ENCODE data around the gene ZNF787.
"Not testable (repeated sequence)": the region's sequence is repeated elsewhere in the genome, so short reads cannot be mapped to it uniquely, and the experiment has no call there.

ZNF787 gene

DNA sequence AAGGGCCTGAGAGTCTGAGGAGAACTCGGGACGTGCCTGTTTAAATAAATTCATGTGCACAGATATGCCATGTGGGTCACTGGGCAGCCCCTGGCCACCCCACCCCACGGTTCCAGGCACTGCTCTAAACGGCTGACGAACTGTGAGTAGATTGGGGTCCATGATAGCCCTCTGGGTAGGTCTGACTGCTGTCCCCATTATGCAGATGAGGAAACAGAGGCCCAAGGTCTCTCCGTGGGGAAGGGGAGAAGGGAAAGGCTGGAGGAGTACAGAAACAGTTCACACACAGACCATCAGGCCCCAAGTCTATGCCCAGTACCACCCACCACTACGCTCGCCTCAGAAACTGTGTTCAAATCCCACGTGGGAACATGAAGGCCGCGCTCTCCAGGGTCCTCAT is 14.1 kb downstream of the ZNF787 start:
- no peak for FAIRE-seq
- no peak for DNase-seq (ENCODE audit: low spot score)

DNA sequence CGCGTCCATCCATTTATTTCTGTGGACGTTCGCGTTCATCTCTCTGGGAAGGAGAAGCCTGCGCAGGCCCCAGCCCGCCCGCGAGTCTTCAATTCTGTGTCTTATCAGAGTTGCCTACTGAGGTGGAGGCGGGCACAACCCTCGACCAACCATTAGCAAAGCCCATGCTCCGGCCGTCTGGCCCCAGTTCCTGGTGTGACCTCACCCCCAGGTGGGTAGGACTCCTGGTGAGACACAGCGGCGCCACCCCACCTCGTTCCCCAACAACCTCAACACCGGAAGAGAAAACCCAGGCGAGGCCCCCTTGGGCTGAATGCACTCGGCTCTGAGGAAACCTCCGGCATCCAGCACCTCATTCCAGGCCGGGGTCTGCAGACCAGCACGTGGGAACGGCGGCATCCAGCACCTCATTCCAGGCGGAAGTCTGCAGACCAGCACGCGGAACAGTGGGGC is 14.7 kb downstream of the ZNF787 start:
- FAIRE-seq (no peak), DNase-seq (ENCODE audit: low spot score) (no peak)

DNA sequence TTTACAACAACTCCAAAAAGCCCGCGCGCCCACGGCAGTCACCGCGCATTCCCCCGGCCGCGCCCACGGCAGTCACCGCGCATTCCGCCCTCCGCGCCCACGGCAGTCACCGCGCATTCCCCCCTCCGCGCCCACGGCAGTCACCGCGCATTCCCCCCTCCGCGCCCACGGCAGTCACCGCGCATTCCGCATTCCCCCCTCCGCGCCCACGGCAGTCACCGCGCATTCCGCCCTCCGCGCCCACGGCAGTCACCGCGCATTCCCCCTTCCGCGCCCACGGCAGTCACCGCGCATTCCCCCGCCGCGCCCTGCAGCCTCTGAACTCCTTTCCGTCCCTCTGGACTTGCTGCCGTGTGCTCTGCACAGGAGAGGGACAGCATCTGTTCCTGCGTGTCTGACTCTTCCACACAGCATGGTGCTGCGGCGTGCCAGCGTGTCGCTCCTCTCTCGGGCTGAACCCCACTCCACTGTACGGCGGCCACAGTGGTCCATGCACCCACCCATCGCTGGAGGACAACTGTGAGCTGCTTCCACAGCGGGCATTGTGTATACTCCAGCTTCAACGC is 15.2 kb downstream of the ZNF787 start:
- not testable (repeated sequence) for FAIRE-seq; DNase-seq (ENCODE audit: low spot score)

DNA sequence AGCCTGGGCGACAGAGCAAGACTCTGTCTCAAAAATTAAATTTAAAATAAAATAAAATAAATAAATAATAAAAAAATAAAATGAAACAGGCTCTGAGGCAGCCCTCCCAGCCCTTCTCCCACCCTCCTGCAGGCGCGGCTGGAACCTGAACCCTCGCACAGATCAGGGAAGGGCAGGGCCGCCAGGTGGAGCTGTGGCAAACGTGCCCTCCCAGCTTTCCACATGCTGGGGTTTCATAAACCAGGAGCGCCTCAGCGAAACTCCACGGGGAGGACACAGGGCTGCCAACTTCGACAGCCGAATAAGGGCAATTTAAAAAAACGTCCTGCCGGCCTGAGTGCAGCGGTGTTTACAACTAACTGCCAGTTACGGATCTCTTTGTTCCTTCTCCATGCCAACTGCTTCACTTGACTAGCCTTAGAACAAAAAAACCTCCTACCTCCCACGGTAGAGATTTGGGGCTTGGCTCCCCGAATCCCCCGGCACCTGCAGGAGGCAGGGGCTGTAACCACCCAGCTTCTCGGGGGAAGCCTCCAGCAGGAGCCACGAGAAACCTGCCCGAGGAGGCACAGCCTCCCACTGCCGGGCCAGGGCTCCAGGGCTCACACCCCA is 15.9 kb downstream of the ZNF787 start:
- FAIRE-seq (no peak), DNase-seq (ENCODE audit: low spot score) (no peak)

DNA sequence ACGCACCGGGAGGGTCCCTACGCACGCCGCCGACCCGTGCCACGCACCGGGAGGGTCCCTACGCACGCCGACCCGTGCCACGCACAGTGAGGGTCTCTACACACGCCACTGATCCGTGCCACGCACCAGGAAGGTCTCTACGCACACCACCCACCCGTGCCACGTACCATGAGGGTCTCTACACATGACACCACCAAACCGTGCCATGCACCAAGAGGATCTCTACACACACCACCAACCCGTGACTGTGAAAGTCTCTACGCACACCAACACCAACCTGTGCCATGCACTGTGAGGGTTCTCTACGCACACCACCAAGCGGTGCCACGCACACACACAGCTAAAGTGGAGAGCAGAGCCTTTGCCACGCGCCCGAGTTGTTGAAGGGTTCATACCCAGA is 16.7 kb downstream of the ZNF787 start:
- FAIRE-seq, result no peak

DNA sequence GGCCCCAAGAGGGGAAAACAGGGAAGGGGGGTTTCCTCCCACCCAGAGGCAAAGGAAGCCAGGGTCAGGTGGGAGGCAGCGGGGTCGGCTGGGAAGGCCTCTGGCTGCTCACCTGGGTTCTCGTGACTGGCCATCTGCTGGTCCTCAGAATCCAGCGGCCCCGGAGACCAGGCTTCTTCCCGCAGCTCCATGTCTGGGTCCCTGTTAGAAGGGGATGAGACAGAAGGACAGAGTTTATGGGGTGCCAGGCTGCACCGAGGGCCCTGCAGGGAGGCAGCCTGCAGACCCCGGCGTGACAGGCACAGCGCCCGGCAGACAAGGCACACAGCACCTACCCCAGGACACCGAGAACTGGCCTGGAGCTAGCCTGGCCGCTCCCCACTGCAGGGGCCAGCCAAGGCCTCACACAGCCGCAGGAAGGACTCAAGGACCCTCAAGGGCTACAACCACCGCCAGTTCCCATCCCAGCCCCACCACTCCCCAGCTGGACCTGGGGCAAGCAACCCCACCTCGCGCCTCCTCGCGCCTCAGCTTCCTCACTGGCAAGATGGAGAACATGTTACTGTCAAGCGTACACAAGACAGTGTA is 18.0 kb downstream of the ZNF787 start:
- no peak for DNase-seq (ENCODE audit: low spot score)
- no peak for FAIRE-seq

More for the DNA sequence above, 16.7 kb downstream of the ZNF787 start:
- DNase-seq (ENCODE audit: low spot score), result no peak

DNA sequence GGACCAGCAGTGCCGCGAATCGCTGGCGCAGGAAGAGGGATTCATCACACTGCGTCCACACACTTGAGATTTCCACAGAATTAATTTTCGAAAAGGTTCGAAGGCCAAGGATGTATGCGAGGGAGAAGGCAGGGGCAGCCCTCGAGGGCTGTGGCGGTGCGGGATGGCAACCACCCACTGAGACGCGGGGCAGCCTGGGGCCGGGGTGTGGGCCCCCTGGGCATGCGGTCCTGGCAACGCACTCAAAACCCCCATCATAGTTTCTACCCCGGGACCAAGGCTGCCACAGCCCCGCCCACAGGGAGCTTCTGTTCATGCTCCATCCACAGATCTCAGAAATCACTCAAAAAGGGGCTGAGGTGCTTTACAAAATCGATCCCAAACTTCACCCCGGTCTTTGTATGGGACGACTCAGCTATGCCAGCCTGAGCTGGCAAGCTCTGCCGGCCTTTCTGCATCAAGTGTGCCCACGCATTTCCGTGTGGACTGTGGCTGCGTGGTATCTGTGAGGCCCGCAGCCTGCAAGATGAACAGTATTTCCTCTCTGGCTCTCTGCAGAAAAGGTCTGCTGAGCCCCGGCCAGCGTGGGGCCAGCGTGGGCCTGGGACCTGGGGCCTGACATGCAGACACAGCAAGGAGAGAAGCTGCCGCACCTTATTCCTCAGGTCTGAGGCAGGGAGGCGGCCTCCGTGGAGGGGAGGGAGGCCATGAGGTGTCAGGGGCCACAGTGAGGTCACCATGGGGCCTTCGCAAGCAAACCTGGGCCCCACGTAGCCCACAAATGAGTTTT is 19.2 kb downstream of the ZNF787 start:
- FAIRE-seq, result no peak
- no peak for DNase-seq (ENCODE audit: low spot score)

DNA sequence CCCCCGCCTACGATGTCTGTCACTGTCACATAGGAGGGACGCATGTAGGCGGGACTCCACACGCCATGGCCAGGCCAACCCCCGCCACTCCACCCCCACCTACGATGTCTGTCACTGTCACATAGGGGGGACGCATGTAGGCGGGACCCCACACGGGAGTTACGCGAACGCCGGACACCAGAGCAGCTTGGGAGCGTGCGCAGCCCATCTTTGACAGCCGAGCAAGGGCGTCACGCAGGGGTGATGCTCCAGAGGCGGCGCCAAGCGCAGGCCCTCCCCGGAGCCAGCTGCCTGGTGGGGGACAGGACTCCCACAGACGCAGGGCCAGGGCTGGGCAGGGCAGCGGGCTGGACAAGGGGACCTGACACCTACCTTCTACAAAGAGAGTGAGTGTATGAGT is 20.0 kb downstream of the ZNF787 start:
- DNase-seq (ENCODE audit: low spot score) (no peak), FAIRE-seq (no peak)

DNA sequence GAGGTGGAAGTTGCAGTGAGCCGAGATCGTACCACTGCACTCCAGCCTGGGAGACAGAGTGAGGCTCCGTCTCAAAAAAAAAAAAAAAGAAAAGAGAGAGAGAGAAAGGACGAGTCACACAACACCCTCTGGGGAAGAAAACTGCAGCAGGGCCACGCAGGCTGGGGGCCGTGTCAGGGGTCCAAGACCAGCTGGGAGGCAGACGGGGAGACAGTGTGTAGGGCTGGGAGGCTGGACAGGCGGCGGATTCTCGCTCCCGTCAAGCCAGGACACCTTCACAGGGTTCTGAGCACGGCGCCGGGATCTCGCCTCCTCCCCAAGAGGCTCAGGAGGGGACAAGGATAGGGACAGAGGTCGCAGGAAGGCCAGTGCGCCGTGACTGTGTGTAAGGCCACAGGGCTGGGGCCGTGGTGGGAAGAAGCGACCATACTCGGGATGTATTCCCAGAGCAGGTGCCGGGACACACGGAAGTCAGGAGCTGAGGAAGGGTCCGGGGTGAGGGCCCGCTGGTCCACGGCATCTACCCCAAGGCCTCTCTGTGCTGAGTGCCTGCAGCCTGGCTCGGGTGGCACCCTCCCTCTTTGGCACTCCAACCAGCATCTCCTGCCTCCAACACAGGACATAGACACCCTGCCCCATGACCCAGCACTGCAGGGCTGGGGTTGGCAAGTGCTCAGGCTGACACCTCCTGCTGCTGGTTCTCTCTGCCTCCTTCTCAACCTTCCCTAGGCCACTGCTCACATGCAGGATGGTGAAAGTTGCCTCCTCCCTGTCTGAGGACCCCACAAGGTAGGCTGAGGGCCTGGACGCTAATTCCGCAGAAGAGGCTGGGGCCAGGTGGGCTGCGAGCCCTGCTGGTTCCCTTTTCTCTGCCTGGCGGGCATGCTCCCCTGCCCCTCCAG is 21.2 kb downstream of the ZNF787 start:
- FAIRE-seq (no peak), DNase-seq (ENCODE audit: low spot score) (no peak)

DNA sequence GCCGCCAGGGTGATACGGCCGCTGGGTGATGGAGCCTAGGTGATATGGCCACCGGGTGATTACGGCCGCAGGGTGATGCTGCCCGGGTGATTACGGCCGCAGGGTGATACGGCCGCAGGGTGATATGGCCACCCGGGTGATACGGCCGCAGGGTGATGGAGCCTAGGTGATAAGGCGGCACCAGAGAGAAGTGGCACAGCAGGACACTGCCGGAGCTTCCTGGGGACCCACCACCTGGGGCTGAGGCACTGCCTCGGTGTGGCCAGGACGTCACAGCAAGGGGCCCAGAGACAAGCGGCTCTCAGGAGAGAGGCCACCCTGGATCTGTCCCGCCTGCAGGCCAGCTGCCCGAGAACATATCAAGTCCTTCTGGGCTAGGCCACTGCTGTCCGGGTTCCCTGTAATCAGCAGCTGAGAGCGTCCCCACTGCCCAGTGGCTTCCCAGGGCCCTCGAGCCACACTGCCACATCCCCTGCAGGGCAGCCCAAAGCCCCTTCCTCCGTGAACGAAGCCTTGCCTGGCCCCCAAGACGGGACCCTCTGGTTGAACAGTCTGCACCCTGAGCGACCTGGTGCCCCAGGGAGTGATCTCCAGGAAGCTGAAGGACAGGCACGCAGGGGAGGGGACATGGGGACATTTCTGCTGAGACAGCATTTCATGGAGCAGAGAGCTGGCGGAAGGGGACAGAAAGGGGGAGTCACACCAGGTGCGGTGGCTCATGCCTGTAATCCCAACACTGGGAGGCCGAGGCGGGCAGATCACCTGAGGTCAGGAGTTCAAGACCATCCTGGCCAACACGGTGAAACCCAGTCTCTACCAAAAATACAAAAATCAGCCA is 22.1 kb downstream of the ZNF787 start:
- no peak for DNase-seq (ENCODE audit: low spot score)
- FAIRE-seq, result no peak

DNA sequence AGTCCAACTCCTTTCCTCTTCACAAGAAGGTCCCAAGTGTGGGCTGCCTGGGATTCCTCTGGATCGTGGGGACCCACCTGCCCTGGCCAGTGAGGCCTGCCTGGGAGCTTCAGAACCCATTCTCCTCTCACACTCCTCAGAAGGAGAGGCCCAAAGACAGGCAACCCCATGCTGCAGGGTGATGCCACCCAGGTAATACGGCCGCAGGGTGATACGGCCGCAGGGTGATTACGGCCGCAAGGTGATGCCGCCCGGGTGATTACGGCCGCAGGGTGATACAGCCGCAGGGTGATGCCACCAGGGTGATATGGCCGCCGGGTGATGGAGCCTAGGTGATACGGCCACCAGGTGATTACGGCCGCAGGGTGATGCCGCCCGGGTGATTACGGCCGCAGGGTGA is 22.9 kb downstream of the ZNF787 start:
- DNase-seq (ENCODE audit: low spot score); FAIRE-seq: not testable (repeated sequence)

DNA sequence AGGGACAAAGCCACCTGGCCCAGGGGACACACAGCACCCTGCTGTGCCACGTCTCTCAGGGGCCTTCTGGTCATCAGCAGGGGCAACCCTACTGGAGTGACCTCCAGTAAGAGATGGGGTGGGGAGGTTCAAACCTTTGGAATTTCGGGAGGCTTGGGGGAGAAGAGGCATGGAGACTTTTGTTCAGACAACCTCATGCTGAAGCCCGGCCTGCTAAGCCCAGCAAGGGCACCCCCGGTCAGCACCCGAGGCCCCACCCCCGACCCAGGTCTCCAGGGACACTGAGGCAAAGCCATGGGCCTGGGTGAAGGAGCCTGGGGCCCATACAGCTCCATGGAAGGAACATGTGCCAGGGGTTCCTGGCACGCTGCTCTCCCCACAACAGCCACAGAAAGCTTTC is 23.3 kb downstream of the ZNF787 start:
- no peak for DNase-seq (ENCODE audit: low spot score)
- FAIRE-seq, result no peak

DNA sequence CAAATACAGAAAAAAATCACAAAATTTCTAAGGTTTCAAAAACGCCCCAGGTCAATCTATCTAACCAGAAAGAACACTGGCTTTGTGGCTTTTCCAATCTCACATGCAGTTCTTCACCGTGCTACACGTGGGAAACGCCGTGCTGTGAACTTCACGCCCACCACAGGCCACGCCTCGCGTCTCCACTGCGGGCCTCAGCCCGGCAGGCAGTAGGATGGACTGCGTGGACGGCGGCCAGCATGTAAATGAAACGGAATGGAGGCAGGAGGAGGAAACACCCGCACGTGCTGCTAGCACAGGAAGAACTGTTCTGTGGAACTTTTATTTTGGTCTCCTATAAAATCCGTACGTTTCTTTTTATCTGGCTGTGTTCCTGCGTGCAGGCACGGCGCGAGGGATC is 23.8 kb downstream of the ZNF787 start:
- DNase-seq (ENCODE audit: low spot score) (no peak), FAIRE-seq (no peak)

DNA sequence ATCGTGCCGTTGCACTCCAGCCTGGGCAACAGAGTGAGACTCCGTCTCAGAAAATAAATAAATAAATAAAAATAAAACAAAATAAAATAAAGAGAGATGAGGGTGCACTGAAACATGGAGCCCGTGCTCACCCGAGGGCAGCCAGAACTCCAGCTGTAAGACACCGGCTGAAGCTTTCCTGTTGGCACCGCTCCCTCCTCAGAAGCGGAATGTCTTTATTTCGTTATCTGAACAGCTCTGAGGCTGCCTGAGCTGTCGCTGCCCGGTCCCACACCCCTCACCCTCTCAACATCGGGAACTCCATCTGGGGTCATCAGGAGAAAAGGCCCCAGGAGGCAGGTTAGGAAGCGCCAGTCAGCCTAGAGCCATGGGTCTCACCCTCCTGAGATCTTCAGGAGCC is 24.4 kb downstream of the ZNF787 start:
- FAIRE-seq (no peak), DNase-seq (ENCODE audit: low spot score) (no peak)

DNA sequence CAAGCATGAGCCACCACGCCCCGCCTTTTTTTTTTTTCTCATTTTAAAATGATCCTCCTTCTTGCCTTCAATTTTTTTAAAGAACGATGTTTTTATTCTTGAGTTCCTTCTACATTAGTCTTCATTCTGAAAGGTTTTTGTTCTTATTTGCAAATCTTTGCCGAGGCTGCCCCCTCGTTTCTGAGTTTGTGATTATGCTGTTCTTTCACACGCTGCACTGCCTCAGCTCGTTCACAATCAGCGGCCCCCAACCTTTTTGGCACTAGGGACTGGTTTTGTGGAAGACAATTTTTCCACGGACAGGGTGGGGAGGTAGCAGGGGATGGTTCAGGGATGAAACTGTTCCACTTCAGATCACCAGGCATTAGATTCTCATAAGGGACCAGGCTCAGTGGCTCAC is 26.6 kb downstream of the ZNF787 start:
- DNase-seq (ENCODE audit: low spot score), result no peak
- no peak for FAIRE-seq

DNA sequence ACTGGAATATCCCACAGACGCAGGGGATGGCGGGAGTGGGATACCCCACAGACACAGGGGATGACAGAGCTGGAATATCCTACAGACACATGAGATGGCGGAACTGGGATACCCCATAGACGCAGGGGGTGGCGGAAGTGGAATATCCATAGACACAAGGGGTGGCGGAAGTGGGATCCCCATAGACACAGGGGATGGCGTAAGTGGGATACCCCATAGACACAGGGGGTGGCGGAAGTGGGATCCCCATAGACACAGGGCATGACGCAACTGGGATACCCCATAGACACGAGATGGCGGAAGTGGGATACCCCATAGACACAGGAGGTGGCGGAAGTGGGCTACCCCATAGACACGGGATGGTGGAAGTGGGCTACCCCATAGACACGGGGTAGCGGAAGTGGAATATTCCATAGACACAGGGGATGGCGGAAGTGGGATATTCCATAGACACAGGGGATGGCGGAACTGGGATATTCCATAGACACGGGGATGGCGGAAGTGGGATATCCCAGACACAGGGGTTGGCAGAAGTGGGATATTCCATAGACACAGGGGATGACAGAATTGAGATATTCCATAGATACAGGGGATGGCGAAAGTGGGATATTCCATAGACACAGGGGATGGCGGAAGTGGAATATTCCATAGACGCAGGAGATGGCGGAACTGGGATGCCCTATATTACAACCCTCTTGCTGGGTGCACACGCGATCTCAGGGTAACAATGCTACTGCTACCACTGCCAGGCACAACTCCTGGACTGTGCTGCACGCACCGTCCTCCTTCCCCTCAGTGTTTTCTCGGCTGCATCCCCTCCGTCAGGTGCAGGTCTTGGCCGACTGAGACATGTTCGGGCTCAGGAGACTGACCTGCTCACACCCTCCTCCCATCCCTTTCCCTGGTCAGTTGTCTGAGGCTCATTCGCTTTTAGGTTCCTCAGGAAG is 28.1 kb downstream of the ZNF787 start:
- FAIRE-seq, result no peak
- DNase-seq (ENCODE audit: low spot score), result no peak

DNA sequence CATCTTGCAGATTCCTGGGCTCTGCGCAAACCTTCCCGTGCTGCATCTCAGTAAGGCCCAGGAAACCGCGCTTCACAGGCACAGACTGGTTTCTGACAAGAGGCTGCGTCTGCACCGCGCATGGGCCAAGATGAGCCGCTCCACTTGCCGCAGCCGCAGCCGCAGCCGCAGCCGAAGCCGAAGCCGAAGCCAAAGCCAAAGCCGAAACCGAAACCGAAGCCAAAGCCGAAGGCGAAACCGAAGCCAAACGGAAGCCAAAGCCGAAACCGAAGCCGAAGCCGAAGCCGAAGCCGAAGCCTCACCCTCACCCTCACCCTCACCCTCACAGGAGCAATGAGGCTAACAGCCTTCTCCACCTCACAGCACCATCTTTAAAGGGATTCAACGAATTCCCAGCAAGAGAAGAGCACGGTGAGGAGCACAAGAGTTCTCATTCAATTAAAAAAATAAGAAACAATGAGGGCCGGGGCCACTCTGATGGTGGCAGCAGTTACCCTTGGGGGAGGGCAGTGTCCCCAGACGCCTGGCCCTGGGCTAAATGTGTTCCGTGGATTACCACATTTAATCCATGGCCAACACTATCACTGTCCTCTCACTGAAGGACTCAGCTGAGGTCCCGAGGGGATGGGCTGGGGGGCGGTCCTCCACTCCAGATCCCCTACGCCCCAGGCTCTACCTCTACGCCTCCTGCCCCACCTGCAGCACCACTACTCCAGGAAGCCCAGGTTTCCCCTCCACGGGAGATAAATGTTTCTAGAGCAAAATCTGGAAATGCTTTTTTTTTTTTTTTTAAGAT is 29.1 kb downstream of the ZNF787 start:
- no peak for DNase-seq (ENCODE audit: low spot score)
- no peak for FAIRE-seq

DNA sequence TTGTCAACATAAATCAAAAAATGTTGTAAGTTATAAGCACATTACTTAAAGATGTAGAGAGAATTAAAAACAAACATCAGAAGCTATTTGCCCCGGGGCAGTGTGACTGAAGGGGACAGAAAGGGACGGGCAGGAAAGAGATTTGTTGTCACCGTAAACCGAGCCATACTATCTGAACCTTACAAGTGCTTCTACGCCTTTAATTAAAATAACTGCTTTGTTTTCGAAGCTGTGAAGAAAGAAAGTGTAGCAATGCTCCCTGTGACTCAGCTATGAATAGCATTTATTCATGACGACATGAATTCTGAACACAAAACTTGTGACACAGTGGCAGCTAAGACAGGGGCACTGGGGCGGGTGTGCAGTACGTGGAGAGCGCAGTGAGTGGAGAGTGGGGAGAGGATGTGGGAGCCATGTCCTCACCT is 30.0 kb downstream of the ZNF787 start:
- DNase-seq (ENCODE audit: low spot score) (no peak), FAIRE-seq (no peak)

All from urothelium cell line (cell line).